Mononuclear cell (primary cell): Measurements from ENCODE around the gene RUFY2. TPM values are rescaled to one million over a fixed set of nuclear protein-coding genes. Genes with fewer than 3 reads are reported as not detected.

Experiments used
- H3K27me3 ChIP-seq: 2 replicates; pipeline ENCODE4 v1.6.0; 2011; ENCODE audit warnings: low read length, control low read depth; ENCODE audit not compliant: insufficient read depth
- H3K4me1 ChIP-seq: 2 replicates; pipeline ENCODE4 v1.5.1; 2011; ENCODE audit warnings: mild to moderate bottlenecking, low read length, control low read depth; ENCODE audit not compliant: insufficient read depth
- H3K4me3 ChIP-seq: 2 replicates; pipeline ENCODE4 v1.5.1; 2011; ENCODE audit warnings: mild to moderate bottlenecking, low read length, moderate library complexity
- H3K9me3 ChIP-seq: 2 replicates; pipeline ENCODE4 v1.5.1; 2011; ENCODE audit warnings: low read depth, mild to moderate bottlenecking, control low read depth, low read length
- total RNA-seq: library from RNA; depleted of rRNA; stranded (reverse); fragments of >200 nt; gene quantifications from one replicate; pipeline ENCODE4 v1.2.3, GENCODE V29; 2012

RUFY2 gene
- total RNA-seq, 1 donor, result 20.5 TPM

DNA sequence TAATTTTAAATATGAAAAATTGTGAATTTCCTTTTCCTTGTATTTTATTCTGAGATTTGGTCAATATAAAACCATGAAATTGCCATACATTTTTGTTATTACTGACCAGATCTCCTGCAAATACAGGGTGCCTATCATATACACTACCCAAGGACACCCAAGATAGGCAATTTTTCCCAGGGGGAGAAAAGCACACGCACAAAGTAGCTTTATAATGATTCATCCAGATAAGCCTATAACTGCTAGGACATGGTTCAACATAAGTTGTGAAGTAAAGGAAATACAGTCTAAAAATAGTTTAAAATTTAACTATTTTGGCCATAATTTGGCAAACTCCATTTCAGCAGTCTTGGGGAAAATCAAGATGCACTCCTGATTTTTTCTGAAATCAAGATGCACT is 4.8 kb downstream of the RUFY2 start:
- Histone ChIP-seq H3K9me3 (no peaks in the 10 kb centered on the region), H3K4me3 (no peak overlapping the region), H3K27me3 (no peaks in the 10 kb centered on the region), H3K4me1 (peaks cover 11% of the 10 kb centered on the region)

- H3K9me3 ChIP-seq, result no peaks in the 10 kb centered on the region
- H3K4me3 ChIP-seq, result no peak overlapping the region
- no peaks in the 10 kb centered on the region for H3K27me3 ChIP-seq
- H3K4me1 ChIP-seq, result no peaks in the 10 kb centered on the region
Measured at GRCh38 chr10:68397005-68397404, 10.1 kb downstream of the RUFY2 start.

DNA sequence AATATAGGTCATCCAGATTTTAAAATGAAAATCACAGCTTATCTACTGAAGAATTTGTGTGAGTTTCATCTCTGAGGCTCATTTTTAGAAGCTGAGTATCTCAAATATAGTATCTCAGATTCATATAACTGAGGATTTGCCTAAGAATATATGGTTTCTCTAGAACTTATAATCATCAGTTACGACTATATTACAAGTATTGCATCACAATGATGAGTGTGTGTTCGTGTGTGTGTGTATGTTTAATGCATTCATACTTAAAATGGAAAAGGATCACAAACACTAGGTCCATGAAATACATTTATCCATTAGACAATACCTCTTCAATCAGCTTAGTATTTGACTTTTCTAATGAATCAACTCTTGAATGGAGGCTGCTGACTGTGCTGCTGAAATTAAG is 21.3 kb downstream of the RUFY2 start:
- H3K27me3 ChIP-seq, result no peaks in the 10 kb centered on the region
- no peaks in the 10 kb centered on the region for H3K9me3 ChIP-seq
- H3K4me3 ChIP-seq, result no peak overlapping the region
- no peaks in the 10 kb centered on the region for H3K4me1 ChIP-seq

GRCh38 chr10:68371604-68372003 is 35.5 kb downstream of the RUFY2 start:
- no peak overlapping the region for H3K4me3 ChIP-seq
- H3K27me3 ChIP-seq, result no peaks in the 10 kb centered on the region
- no peaks in the 10 kb centered on the region for H3K4me1 ChIP-seq
- H3K9me3 ChIP-seq, result peaks cover 14% of the 10 kb centered on the region

DNA sequence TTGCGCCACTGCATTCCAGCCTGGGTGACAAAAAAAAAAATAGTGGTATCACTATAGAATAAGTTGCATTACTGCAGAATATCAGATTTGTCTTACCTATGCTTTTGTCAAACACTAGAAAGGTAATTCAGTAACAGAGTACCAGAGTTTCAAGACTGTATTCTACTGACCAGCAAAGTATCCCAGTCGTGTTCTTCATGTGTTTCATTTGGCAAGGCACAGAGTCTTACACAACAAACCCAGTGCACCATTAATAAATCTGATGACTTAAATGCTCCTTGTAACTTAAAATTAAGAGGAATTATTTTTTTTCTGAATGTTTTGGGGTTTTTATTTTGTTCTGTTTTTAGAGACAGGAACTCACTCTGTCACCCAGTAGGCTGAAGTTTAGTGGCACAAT is 40.0 kb downstream of the RUFY2 start:
- Histone ChIP-seq H3K9me3 (peaks cover 8% of the 10 kb centered on the region), H3K4me3 (no peak overlapping the region), H3K27me3 (no peaks in the 10 kb centered on the region), H3K4me1 (no peaks in the 10 kb centered on the region)

- Histone ChIP-seq H3K4me1 (no peaks in the 10 kb centered on the region), H3K27me3 (no peaks in the 10 kb centered on the region), H3K9me3 (peaks cover 3% of the 10 kb centered on the region)
Measured at GRCh38 chr10:68366600-68366999, 40.5 kb downstream of the RUFY2 start.

GRCh38 chr10:68365611-68366010 is 41.5 kb downstream of the RUFY2 start:
- Histone ChIP-seq H3K4me3 (no peak overlapping the region), H3K4me1 (no peaks in the 10 kb centered on the region), H3K27me3 (no peaks in the 10 kb centered on the region), H3K9me3 (no peaks in the 10 kb centered on the region)

More at GRCh38 chr10:68366600-68366999, 40.5 kb downstream of the RUFY2 start:
- no peak overlapping the region for H3K4me3 ChIP-seq

- no peak overlapping the region for H3K4me3 ChIP-seq
- H3K4me1 ChIP-seq, result no peaks in the 10 kb centered on the region
- no peaks in the 10 kb centered on the region for H3K27me3 ChIP-seq
Measured at GRCh38 chr10:68364101-68364886, 42.8 kb downstream of the RUFY2 start.

GRCh38 chr10:68362590-68362989 is 44.5 kb downstream of the RUFY2 start:
- no peaks in the 10 kb centered on the region for H3K27me3 ChIP-seq
- H3K4me1 ChIP-seq, result no peaks in the 10 kb centered on the region

More at GRCh38 chr10:68364101-68364886, 42.8 kb downstream of the RUFY2 start:
- no peaks in the 10 kb centered on the region for H3K9me3 ChIP-seq

DNA sequence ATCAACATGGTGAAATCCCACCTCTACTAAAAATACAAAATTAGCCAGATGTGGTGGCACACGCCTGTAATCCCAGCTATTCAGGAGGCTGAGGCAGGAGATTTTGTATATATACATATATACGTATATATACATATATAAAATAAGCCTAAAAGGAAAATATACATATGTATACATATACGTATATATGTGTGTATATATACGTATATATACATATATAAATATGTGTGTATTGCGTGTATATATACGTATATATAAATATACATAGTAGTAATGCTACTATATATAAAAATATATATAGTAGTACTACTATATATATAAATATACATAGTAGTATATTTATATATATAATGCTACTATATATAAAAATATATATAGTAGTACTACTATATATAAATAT is 47.9 kb downstream of the RUFY2 start:
- H3K4me3 ChIP-seq, result no peak overlapping the region

More at GRCh38 chr10:68362590-68362989, 44.5 kb downstream of the RUFY2 start:
- no peaks in the 10 kb centered on the region for H3K9me3 ChIP-seq
- H3K4me3 ChIP-seq, result no peak overlapping the region

DNA sequence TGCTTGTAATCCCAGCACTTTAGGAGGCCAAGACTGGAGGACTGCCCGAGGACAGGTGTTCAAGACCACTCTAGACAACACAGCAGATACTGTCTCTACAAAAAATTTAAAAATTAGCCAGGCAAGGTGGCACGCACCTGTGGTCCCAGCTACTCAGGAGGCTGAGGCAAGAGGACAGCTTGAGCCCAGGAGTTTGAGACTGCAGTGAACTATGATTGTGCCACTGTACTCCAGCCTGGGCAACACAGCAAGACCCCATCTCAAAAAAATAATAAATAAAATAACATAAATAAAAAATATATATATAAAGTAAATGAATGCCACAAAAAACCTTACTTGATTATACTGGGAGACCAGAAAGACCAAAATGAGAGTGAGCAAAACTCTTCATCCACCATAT is 53.5 kb downstream of the RUFY2 start:
- Histone ChIP-seq H3K4me1 (no peaks in the 10 kb centered on the region), H3K27me3 (no peaks in the 10 kb centered on the region), H3K4me3 (no peak overlapping the region), H3K9me3 (no peaks in the 10 kb centered on the region)

More for the DNA sequence above, 47.9 kb downstream of the RUFY2 start:
- Histone ChIP-seq H3K9me3 (no peaks in the 10 kb centered on the region), H3K27me3 (no peaks in the 10 kb centered on the region), H3K4me1 (no peaks in the 10 kb centered on the region)

GRCh38 chr10:68348265-68348741 is 58.8 kb downstream of the RUFY2 start:
- Histone ChIP-seq H3K9me3 (no peaks in the 10 kb centered on the region), H3K4me1 (no peaks in the 10 kb centered on the region), H3K27me3 (no peaks in the 10 kb centered on the region), H3K4me3 (no peak overlapping the region)

DNA sequence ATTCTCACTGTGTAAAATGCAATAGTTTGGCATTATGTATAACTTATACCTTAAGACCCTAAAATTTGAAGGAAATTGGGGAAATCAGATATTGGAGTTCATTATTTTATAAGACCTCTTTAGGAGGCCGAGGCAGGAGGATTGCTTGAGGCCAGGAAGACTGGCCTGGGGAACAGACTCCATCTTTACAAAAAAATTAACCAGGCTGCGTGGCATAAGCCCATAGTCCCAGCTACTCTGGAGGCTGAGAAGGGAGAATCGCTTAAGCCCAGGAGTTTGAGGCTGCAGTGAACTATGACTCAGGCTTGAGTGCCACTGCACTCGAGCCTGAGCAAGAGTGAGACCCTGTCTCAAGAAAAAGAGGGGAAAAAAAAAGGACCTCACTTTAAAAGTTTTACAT is 60.3 kb downstream of the RUFY2 start:
- Histone ChIP-seq H3K4me1 (no peaks in the 10 kb centered on the region), H3K27me3 (no peaks in the 10 kb centered on the region), H3K9me3 (no peaks in the 10 kb centered on the region), H3K4me3 (no peak overlapping the region)

DNA sequence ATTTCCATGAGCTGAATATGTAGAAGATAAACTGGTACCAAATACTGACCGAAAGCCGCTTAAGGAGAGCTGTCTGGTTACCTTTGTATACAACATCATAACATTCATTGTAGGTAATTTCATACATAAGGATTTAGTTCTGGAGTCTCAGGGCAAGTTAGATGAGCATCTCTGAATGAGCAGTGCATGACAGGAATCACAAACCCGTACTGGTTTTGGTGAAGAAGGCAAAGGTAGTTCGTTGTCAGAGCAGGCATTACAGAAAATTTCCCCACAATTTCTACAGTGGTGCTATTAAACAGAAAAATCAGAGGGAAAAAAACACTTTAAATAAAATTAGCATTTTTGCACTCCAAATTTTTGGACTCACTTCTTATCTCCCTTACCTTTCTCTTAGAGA is 61.5 kb downstream of the RUFY2 start:
- H3K4me1 ChIP-seq, result no peaks in the 10 kb centered on the region
- no peak overlapping the region for H3K4me3 ChIP-seq
- H3K9me3 ChIP-seq, result no peaks in the 10 kb centered on the region
- no peaks in the 10 kb centered on the region for H3K27me3 ChIP-seq

DNA sequence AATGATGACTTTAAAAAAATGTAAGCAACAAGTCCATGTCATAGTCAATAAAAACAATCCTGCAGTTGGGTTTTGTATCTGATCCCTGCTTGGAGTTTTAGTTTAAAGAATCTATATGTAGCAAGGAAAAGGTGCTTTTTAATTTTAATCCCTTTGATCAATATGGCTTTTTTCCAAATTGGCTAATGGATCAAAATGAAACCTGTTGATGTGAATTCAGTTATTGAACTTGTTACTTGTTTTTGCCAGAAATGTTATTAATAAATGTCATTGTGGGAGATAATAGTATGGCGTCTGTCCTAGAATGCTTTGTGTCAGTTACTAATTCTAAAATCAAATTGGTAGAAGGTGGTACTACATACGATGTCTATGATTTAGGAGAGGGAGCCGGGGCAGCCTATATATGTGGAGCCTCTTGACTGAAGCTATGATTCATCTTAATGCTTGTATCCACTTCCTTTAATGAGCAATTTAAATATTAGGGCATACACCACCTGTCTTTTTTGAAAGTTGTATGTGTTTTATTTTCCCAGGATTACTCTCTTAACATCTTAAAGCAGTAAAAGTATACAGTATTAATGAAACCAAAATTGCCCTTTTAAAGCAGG is 64.1 kb downstream of the RUFY2 start:
- no peaks in the 10 kb centered on the region for H3K4me1 ChIP-seq
- H3K27me3 ChIP-seq, result no peaks in the 10 kb centered on the region
- H3K4me3 ChIP-seq, result no peak overlapping the region
- H3K9me3 ChIP-seq, result no peaks in the 10 kb centered on the region
